Astrocyte of the spinal cord (primary cell): ENCODE measurements around the gene CACHD1.

Experiments
- DNase-seq: peaks from one replicate; pipeline ENCODE4 v3.0.0; 2011; ENCODE audit warnings: low read depth, low spot score
- H3K4me3 ChIP-seq: 2 replicates; pipeline ENCODE4 v1.5.1; 2011; ENCODE audit warnings: low read depth, mild to moderate bottlenecking, low read length, moderate library complexity
- CTCF ChIP-seq: IDR thresholded peaks from 2 replicates; pipeline ENCODE4 v1.5.1; 2012; ENCODE audit warnings: low read depth, mild to moderate bottlenecking, low read length, inconsistent platforms
- in situ Hi-C: cut with HindIII; loops from 2 replicates; pipeline ENCODE4 v1.10.0; 2017; ENCODE audit warnings: low sequenced_read_pairs

CACHD1 gene

GRCh38 chr1:64499011-64499410, 29.1 kb downstream of the CACHD1 start:
- TF ChIP-seq CTCF = no peak
- no peak for DNase-seq
- in situ Hi-C loops = no loop called here
- H3K4me3 ChIP-seq = no peak overlapping the region

DNA sequence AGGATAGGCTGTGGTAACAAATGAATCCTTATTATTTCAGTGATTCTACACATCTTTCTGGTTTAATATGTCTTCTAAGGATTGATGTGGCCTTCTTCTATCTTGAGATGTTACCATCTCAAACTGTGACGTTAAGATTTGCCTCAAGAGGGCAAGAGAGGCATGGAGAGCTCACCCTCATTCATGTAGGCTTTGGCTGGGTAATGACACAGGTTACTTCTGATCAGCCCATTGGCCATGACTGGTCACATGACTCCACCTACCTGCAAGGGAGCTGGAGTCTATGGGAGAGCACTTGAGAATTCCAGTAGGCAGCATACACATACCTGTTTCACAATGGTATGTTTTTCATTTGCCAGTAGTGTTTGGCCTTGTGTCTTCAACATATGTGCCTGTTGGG, 30.0 kb downstream of the CACHD1 start:
- in situ Hi-C loops = no loop called here
- no peak for DNase-seq
- TF ChIP-seq CTCF = no peak
- no peak overlapping the region for H3K4me3 ChIP-seq

DNA sequence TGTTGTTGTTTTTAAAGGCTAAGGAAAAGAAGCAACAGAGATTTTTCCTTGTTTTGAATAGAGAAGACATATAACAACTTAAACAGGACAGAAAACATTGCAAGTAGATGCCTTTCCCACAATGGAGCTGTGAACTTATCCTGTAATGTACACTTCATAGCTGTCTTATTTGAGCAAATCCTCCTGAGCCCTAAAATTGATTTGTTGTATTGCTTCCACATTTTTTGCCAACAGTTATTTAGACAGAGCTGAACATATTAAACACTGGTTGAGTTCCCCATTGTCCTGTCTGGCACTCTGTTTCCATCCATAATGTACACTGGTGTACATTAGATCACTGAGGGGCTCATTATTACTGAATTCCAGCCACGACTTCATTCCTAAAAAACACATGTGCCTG, 32.2 kb downstream of the CACHD1 start:
- in situ Hi-C loops = no loop called here
- no peak for DNase-seq
- no peak overlapping the region for H3K4me3 ChIP-seq
- TF ChIP-seq CTCF = no peak

DNA sequence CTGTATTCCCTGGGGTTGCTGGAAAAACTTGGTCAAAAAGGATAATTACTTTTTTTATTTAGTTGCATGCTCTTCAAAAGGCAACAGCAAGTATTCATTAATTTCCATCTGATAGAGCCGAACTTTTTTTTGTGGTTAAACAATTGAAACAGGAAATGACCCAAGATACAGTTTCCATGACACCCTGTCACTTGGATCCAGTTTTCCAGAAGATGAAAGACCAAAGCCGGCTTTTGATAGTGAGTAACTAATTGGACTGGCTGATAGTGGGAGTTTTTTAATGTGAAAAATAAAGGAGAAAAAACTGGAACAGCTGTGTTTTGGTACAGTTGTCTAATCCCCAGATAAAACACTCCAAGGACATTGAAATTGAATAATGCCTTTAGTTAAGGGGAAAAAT, 33.0 kb downstream of the CACHD1 start:
- no peak for DNase-seq
- no peak overlapping the region for H3K4me3 ChIP-seq
- in situ Hi-C loops = no loop called here
- no peak for TF ChIP-seq CTCF

- TF ChIP-seq CTCF = no peak
- H3K4me3 ChIP-seq = peak overlapping the region; percentile 45
- no peak for DNase-seq
- in situ Hi-C loops = no loop called here
These were observed 35.5 kb downstream of the CACHD1 start for GRCh38 chr1:64505232-64505943.

- H3K4me3 ChIP-seq = peak overlapping the region; percentile 45
- TF ChIP-seq CTCF = no peak
- DNase-seq = no peak
- in situ Hi-C loops = no loop called here
These were observed 36.2 kb downstream of the CACHD1 start for GRCh38 chr1:64505944-64506655.
